ENCODE results near the gene CFAP61.

DNA sequence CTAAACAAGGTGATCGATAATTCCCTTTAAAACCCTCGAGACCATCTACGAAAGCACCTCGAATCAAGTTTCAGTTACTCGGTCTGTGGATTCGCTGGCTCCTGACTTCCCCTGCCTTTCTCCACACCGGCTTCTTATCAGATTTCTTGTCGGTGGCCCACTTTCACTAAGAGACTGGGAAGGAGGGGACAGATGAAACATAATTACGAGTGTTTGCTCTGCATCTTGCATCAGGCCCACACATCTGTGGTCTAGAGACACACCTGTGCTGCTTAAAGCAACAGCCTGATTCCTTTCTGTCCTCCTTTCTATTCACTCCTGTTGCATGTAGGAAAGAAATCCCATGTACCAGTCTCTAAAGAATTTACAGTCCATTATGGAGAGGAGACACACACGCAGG is 353.3 kb downstream of the CFAP61 start:
- TF ChIP-seq, protein P1, sequence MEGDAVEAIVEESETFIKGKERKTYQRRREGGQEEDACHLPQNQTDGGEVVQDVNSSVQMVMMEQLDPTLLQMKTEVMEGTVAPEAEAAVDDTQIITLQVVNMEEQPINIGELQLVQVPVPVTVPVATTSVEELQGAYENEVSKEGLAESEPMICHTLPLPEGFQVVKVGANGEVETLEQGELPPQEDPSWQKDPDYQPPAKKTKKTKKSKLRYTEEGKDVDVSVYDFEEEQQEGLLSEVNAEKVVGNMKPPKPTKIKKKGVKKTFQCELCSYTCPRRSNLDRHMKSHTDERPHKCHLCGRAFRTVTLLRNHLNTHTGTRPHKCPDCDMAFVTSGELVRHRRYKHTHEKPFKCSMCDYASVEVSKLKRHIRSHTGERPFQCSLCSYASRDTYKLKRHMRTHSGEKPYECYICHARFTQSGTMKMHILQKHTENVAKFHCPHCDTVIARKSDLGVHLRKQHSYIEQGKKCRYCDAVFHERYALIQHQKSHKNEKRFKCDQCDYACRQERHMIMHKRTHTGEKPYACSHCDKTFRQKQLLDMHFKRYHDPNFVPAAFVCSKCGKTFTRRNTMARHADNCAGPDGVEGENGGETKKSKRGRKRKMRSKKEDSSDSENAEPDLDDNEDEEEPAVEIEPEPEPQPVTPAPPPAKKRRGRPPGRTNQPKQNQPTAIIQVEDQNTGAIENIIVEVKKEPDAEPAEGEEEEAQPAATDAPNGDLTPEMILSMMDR (IDR thresholded peaks at IDR 0.05 in 4 of 5, conservative IDR thresholded peaks at IDR 0.05 in 1 of 5): no peak
- no peak for TF ChIP-seq POLR2A (IDR thresholded peaks at IDR 0.05)
